OCI-LY7 (cell line): Measurements from ENCODE around the gene CNOT10. TPM values are rescaled to one million over a fixed set of nuclear protein-coding genes. Genes with fewer than 3 reads are reported as not detected.
"Not testable (repeated sequence)": the region's sequence is repeated elsewhere in the genome, so short reads cannot be mapped to it uniquely, and the experiment has no call there.

Experiments used
- BruUV-seq: library from RNA; stranded (reverse); fragments of 400-500 nt; replicated peaks from 2 replicates; lab custom pipeline; 2021; lab: Mats Ljungman, UMichigan
- CTCF ChIA-PET: fragments of 300-600 bp; sonication (Branson Sonifier 250); formaldehyde crosslinking; loops from one replicate; lab custom pipeline; 2022; ENCODE audit warnings: antibody characterized with exemption; ENCODE audit not compliant: unreplicated experiment; lab: Charles Lee
- POLR2A ChIA-PET: fragments of 300-600 bp; sonication (Branson Sonifier 250); formaldehyde crosslinking; loops from one replicate; lab custom pipeline; 2022; ENCODE audit warnings: antibody characterized with exemption; lab: Charles Lee
- DNase-seq: peaks from one replicate; pipeline ENCODE4 v3.0.0-alpha.2; 2015; ENCODE audit warnings: low spot score
- H2AFZ ChIP-seq: fragments of 200-600 bp; sonication (generic), shearing (Covaris generic); 2 replicates; pipeline ENCODE4 v1.6.1; 2014; ENCODE audit warnings: mild to moderate bottlenecking, antibody characterized with exemption, low read length, moderate library complexity
- H3K27ac ChIP-seq: fragments of 200-600 bp; sonication (generic); 2 replicates; pipeline ENCODE4 v1.5.1; 2014; ENCODE audit warnings: mixed run types, low read depth, mild to moderate bottlenecking, moderate library complexity, low read length, inconsistent platforms; ENCODE audit not compliant: poor library complexity, severe bottlenecking
- H3K36me3 ChIP-seq: fragments of 200-600 bp; sonication (generic); 2 replicates; pipeline ENCODE4 v1.6.1; 2014; ENCODE audit warnings: mild to moderate bottlenecking, antibody characterized with exemption, low read length, moderate library complexity, mixed read lengths; ENCODE audit not compliant: insufficient read depth
- H3K4me1 ChIP-seq: fragments of 200-600 bp; sonication (generic); 2 replicates; pipeline ENCODE4 v1.5.1; 2014; ENCODE audit warnings: mild to moderate bottlenecking, low read length; ENCODE audit not compliant: insufficient read depth, poor library complexity, severe bottlenecking
- H3K4me2 ChIP-seq: fragments of 200-600 bp; sonication (generic); 2 replicates; pipeline ENCODE4 v1.6.1; 2014; ENCODE audit warnings: mild to moderate bottlenecking, low read length
- H3K4me3 ChIP-seq: fragments of 200-600 bp; sonication (generic); 2 replicates; pipeline ENCODE4 v1.5.1; 2014; ENCODE audit warnings: mild to moderate bottlenecking, low read depth, low read length; ENCODE audit not compliant: poor library complexity, severe bottlenecking
- H3K79me2 ChIP-seq: fragments of 200-600 bp; sonication (generic); 2 replicates; pipeline ENCODE4 v1.6.1; 2016; ENCODE audit warnings: low read depth, mild to moderate bottlenecking, low read length, moderate library complexity, mixed read lengths; ENCODE audit not compliant: insufficient read depth
- H3K9me2 ChIP-seq: fragments of 200-600 bp; sonication (generic); 2 replicates; pipeline ENCODE4 v1.6.1; 2016; ENCODE audit warnings: mild to moderate bottlenecking, low read length, mixed read lengths; ENCODE audit not compliant: insufficient read depth
- H3K9me3 ChIP-seq: fragments of 200-600 bp; sonication (generic); 2 replicates; pipeline ENCODE4 v1.6.1; 2014; ENCODE audit warnings: mild to moderate bottlenecking, mixed run types, low read length, mixed read lengths
- H4K20me1 ChIP-seq: fragments of 200-600 bp; sonication (generic); 2 replicates; pipeline ENCODE4 v1.6.1; 2014; ENCODE audit warnings: mild to moderate bottlenecking, antibody characterized with exemption, low read length, moderate library complexity, mixed read lengths; ENCODE audit not compliant: insufficient read depth
- EZH2phosphoT487 ChIP-seq: fragments of 200-600 bp; sonication (generic); IDR thresholded peaks from 2 replicates; pipeline ENCODE4 v1.6.1; 2018; ENCODE audit warnings: low read depth, borderline replicate concordance, mild to moderate bottlenecking, mixed run types, antibody characterized with exemption, low read length, moderate library complexity, mixed read lengths
- intact Hi-C: fragments of 100-400 bp; cut with micrococcal nuclease; formaldehyde crosslinking; loops from one replicate; pipeline ENCODE4 v1.10.0; 2022; ENCODE audit not compliant: unreplicated experiment
- total RNA-seq, 2 experiments: library from RNA; depleted of rRNA in 1 of 2; stranded (reverse); fragments of >200 nt in 1 of 2; shearing (Covaris generic) in 1 of 2; gene quantifications; 2 replicates each; pipeline ENCODE4 v1.2.3, GENCODE V29; 2014 to 2022
- TF ChIP-seq, protein P1 (sequence below): fragments of 200-600 bp; sonication (generic); conservative IDR thresholded peaks from 2 replicates; pipeline ENCODE4 v1.5.1; 2014; ENCODE audit warnings: mild to moderate bottlenecking, antibody characterized with exemption, low read length, moderate library complexity, mixed read lengths

The CNOT10 gene
- total RNA-seq, 2 experiments from 2014 or later, result 56.1 to 60.3 TPM

DNA sequence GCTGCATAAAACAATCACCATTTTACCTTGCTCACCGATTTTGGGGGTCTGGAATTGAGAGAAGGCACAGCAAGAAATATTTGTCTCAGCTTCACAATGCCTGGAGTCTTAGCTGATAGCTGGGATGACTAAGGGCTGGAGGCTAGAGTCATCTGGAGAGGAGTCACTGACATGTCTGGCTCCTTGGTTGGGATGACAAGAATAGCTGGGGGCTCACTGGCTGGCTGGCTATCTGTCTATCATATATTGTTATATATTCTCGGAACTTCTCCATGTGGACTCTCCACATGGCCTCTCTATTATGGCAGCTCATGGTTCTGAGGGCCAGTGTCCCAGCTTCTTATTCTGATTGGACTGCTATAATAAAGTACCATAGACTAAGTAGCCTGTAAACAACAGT is 112.8 kb downstream of the CNOT10 start:
- H3K36me3 ChIP-seq, result no peaks in the 10 kb centered on the region
- intact Hi-C loops, result no loop called here
- DNase-seq, result no peak
- no peak overlapping the region for H2AFZ ChIP-seq
- no peaks in the 10 kb centered on the region for H4K20me1 ChIP-seq
- H3K4me1 ChIP-seq, result no peaks in the 10 kb centered on the region
- H3K27ac ChIP-seq, result no peak overlapping the region
- no peaks in the 10 kb centered on the region for H3K9me3 ChIP-seq
- no TSS peak for BruUV-seq
- ChIA-PET POLR2A (interaction anchor here (0.6 kb wide), 1 partner anchor 108 kb away, joined by 3 read pairs; no protein-coding TSS in a partner anchor), CTCF (no interaction called here)
- no peak overlapping the region for H3K4me3 ChIP-seq
- H3K79me2 ChIP-seq, result no peaks in the 10 kb centered on the region
- TF ChIP-seq EZH2phosphoT487, result no peak
- TF ChIP-seq, protein P1, sequence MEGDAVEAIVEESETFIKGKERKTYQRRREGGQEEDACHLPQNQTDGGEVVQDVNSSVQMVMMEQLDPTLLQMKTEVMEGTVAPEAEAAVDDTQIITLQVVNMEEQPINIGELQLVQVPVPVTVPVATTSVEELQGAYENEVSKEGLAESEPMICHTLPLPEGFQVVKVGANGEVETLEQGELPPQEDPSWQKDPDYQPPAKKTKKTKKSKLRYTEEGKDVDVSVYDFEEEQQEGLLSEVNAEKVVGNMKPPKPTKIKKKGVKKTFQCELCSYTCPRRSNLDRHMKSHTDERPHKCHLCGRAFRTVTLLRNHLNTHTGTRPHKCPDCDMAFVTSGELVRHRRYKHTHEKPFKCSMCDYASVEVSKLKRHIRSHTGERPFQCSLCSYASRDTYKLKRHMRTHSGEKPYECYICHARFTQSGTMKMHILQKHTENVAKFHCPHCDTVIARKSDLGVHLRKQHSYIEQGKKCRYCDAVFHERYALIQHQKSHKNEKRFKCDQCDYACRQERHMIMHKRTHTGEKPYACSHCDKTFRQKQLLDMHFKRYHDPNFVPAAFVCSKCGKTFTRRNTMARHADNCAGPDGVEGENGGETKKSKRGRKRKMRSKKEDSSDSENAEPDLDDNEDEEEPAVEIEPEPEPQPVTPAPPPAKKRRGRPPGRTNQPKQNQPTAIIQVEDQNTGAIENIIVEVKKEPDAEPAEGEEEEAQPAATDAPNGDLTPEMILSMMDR, result no peak
- no peak overlapping the region for H3K4me2 ChIP-seq
- H3K9me2 ChIP-seq, result no peaks in the 10 kb centered on the region

DNA sequence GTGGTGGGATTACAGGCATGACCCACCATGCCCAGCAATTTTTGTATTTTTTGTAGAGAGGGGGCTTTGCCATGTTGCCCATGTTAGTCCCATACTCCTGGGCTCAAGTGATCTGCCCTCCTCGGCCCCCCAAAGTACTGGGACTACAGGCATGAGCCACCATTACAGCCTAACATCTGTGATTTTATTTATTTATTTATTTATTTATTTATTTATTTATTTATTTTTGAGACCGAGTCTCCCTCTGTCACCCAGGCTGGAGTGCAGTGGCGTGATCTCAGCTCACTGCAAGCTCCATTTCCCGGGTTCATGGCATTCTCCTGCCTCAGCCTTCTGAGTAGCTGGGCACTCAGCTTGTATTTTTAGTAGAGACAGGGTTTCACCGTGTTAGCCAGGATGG is 116.5 kb downstream of the CNOT10 start:
- H3K4me3 ChIP-seq, CTCF ChIA-PET, H3K9me2 ChIP-seq, H3K4me2 ChIP-seq, H3K27ac ChIP-seq, DNase-seq, H3K9me3 ChIP-seq, H3K79me2 ChIP-seq, intact Hi-C loops, H2AFZ ChIP-seq, H3K4me1 ChIP-seq, H4K20me1 ChIP-seq, BruUV-seq, H3K36me3 ChIP-seq: not testable (repeated sequence)
- POLR2A ChIA-PET, result interaction anchor here (0.6 kb wide), 1 partner anchor 328 kb away, joined by 3 read pairs; no protein-coding TSS in a partner anchor

DNA sequence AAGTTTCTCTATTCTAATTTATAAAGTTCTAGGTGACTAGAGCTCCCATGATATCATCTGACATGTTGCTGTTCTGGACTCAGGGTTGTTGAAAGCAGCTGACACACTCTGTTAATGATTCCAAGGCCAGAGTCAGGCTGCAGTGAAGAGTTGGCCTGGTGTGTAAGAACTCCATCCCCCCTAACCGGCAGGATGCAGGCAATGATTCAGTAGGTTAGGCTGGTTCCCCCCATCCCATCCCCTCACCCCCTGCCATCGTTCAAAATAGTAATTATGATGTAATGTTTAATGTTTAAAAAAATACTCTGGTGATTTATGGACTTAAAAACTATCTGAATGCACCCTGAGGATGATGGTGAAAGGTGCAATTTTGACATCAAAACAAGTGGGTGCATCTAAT is 128.2 kb downstream of the CNOT10 start:
- H3K4me3 ChIP-seq, result no peak overlapping the region
- no peak overlapping the region for H3K4me2 ChIP-seq
- no peak overlapping the region for H2AFZ ChIP-seq
- intact Hi-C loops, result no loop called here
- H3K9me3 ChIP-seq, result no peaks in the 10 kb centered on the region
- DNase-seq, result no peak
- POLR2A ChIA-PET, result no interaction called here
- no peaks in the 10 kb centered on the region for H3K79me2 ChIP-seq
- H3K4me1 ChIP-seq, result peaks cover 4% of the 10 kb centered on the region
- TF ChIP-seq, protein P1, result no peak
- no peak for TF ChIP-seq EZH2phosphoT487
- H3K27ac ChIP-seq, result no peak overlapping the region
- CTCF ChIA-PET, result interaction anchor here (0.6 kb wide), 1 partner anchor 106 kb away, joined by 3 read pairs; no protein-coding TSS in a partner anchor
- no peaks in the 10 kb centered on the region for H4K20me1 ChIP-seq
- H3K36me3 ChIP-seq, result no peaks in the 10 kb centered on the region
- H3K9me2 ChIP-seq, result no peaks in the 10 kb centered on the region
- no TSS peak for BruUV-seq
